PC-3 (cell line): Measurements from ENCODE around the gene TRAPPC10. TPM values are rescaled to one million over a fixed set of nuclear protein-coding genes. Genes with fewer than 3 reads are reported as not detected.
"Not testable (repeated sequence)": the region's sequence is repeated elsewhere in the genome, so short reads cannot be mapped to it uniquely, and the experiment has no call there.

Experiments
- ATAC-seq: fragments of 200-7000 bp; cut with Tn5 transposase; 2 replicates; pipeline ENCODE4 v1.9.1; 2020; ENCODE audit warnings: mild to moderate bottlenecking, moderate library complexity
- BruUV-seq: library from RNA; stranded (reverse); fragments of 400-500 nt; replicated peaks from 2 replicates; lab custom pipeline; 2021; lab: Mats Ljungman, UMichigan
- CTCF ChIA-PET: fragments of 300-600 bp; sonication (Branson Sonifier 250); formaldehyde crosslinking; loops from one replicate; lab custom pipeline; 2022; ENCODE audit warnings: antibody characterized with exemption; lab: Charles Lee
- POLR2A ChIA-PET: fragments of 300-600 bp; sonication (Branson Sonifier 250); formaldehyde crosslinking; loops from one replicate; lab custom pipeline; 2022; ENCODE audit warnings: antibody characterized with exemption; ENCODE audit not compliant: unreplicated experiment; lab: Charles Lee
- DNase-seq: peaks from one replicate; pipeline ENCODE4 v3.0.0-alpha.2; 2015
- H2AFZ ChIP-seq: fragments of 300-600 bp; sonication (generic); 2 replicates; pipeline ENCODE4 v1.6.0; 2016; ENCODE audit warnings: antibody characterized with exemption, low read length
- H3F3A ChIP-seq: fragments of 300-600 bp; sonication (generic); one replicate; pipeline ENCODE4 v1.6.0; 2017; ENCODE audit warnings: antibody characterized with exemption, low read length, control low read depth, mild to moderate bottlenecking; ENCODE audit not compliant: unreplicated experiment
- H3K27ac ChIP-seq: fragments of 300-600 bp; sonication (generic); 2 replicates; pipeline ENCODE4 v1.5.1; 2016; ENCODE audit warnings: mild to moderate bottlenecking, low read length
- H3K27me3 ChIP-seq: fragments of 300-600 bp; sonication (generic); 2 replicates; pipeline ENCODE4 v1.6.1; 2016; ENCODE audit warnings: low read length, mixed read lengths
- H3K36me3 ChIP-seq: fragments of 300-600 bp; sonication (generic); 2 replicates; pipeline ENCODE4 v1.6.1; 2016; ENCODE audit warnings: low read depth, mixed run types, low read length, mixed read lengths
- H3K4me1 ChIP-seq: fragments of 300-600 bp; sonication (generic); 2 replicates; pipeline ENCODE4 v1.5.1; 2016; ENCODE audit warnings: low read length; ENCODE audit not compliant: insufficient read depth
- H3K4me2 ChIP-seq: fragments of 300-600 bp; sonication (generic); 2 replicates; pipeline ENCODE4 v1.6.0; 2016; ENCODE audit warnings: low read length
- H3K4me3 ChIP-seq: fragments of 300-600 bp; sonication (generic); 2 replicates; pipeline ENCODE4 v1.5.1; 2016; ENCODE audit warnings: mild to moderate bottlenecking, low read length, mixed read lengths
- H3K79me2 ChIP-seq: fragments of 300-600 bp; sonication (generic); 2 replicates; pipeline ENCODE4 v1.6.1; 2017; ENCODE audit warnings: low read length, mixed read lengths
- H3K9ac ChIP-seq: fragments of 300-600 bp; sonication (generic); 2 replicates; pipeline ENCODE4 v1.6.0; 2016; ENCODE audit warnings: mild to moderate bottlenecking, low read length
- H3K9me2 ChIP-seq: fragments of 300-600 bp; sonication (generic); replicated peaks from 2 replicates; pipeline ENCODE4 v1.6.1; 2016; ENCODE audit warnings: mixed run types, low read length, mixed read lengths
- H3K9me3 ChIP-seq: fragments of 300-600 bp; sonication (generic); 2 replicates; pipeline ENCODE4 v1.6.1; 2016; ENCODE audit warnings: low read length, mixed read lengths
- H4K20me1 ChIP-seq: fragments of 300-600 bp; sonication (generic); 2 replicates; pipeline ENCODE4 v1.6.1; 2016; ENCODE audit warnings: low read length, mixed read lengths
- intact Hi-C: fragments of 100-400 bp; cut with micrococcal nuclease; formaldehyde crosslinking; loops from 2 replicates; pipeline ENCODE4 v1.9.0; 2023
- total RNA-seq: library from RNA; depleted of rRNA; stranded (reverse); fragments of >200 nt; gene quantifications from 2 replicates; pipeline ENCODE4 v1.2.3, GENCODE V29; 2014

The TRAPPC10 gene
- total RNA-seq, 1 experiment from 2014 or later = 31.4 TPM

- POLR2A ChIA-PET, H4K20me1 ChIP-seq: not testable (repeated sequence)
These were observed 122.6 kb downstream of the TRAPPC10 start for GRCh38 chr21:44134732-44135131.

GRCh38 chr21:44138039-44138438 is 125.9 kb downstream of the TRAPPC10 start:
- H3K9me2 ChIP-seq, H3K4me1 ChIP-seq, H3K36me3 ChIP-seq, POLR2A ChIA-PET, H2AFZ ChIP-seq, CTCF ChIA-PET, intact Hi-C loops, H3F3A ChIP-seq, H3K79me2 ChIP-seq, H3K27me3 ChIP-seq, H3K27ac ChIP-seq, H3K4me3 ChIP-seq, DNase-seq, H3K9me3 ChIP-seq, H3K4me2 ChIP-seq, H4K20me1 ChIP-seq, BruUV-seq, H3K9ac ChIP-seq: not testable (repeated sequence)
- ATAC-seq = peak; percentile 66

More at GRCh38 chr21:44134732-44135131, 122.6 kb downstream of the TRAPPC10 start:
- H2AFZ ChIP-seq, H3K4me1 ChIP-seq, H3K9me2 ChIP-seq, DNase-seq, H3K9me3 ChIP-seq, H3K4me3 ChIP-seq, BruUV-seq, H3K4me2 ChIP-seq, H3K36me3 ChIP-seq, H3K27ac ChIP-seq, H3K9ac ChIP-seq, intact Hi-C loops, H3K27me3 ChIP-seq, CTCF ChIA-PET, H3F3A ChIP-seq, H3K79me2 ChIP-seq, ATAC-seq: not testable (repeated sequence)

- H4K20me1 ChIP-seq, H3K79me2 ChIP-seq, H3F3A ChIP-seq, H3K4me2 ChIP-seq, CTCF ChIA-PET, DNase-seq, ATAC-seq, H3K4me3 ChIP-seq, H3K9ac ChIP-seq, H3K4me1 ChIP-seq, H3K36me3 ChIP-seq, H3K27me3 ChIP-seq, H2AFZ ChIP-seq, POLR2A ChIA-PET, H3K9me3 ChIP-seq, intact Hi-C loops, BruUV-seq, H3K27ac ChIP-seq, H3K9me2 ChIP-seq: not testable (repeated sequence)
These were observed 127.9 kb downstream of the TRAPPC10 start for GRCh38 chr21:44139787-44140551.

- H3K4me2 ChIP-seq, DNase-seq, intact Hi-C loops, H3K9me2 ChIP-seq, POLR2A ChIA-PET, H3K27me3 ChIP-seq, H3K4me3 ChIP-seq, BruUV-seq, H3K4me1 ChIP-seq, H3F3A ChIP-seq, CTCF ChIA-PET, H3K79me2 ChIP-seq, ATAC-seq, H2AFZ ChIP-seq, H3K36me3 ChIP-seq, H3K9me3 ChIP-seq, H3K9ac ChIP-seq, H3K27ac ChIP-seq, H4K20me1 ChIP-seq: not testable (repeated sequence)
These were observed 128.4 kb downstream of the TRAPPC10 start for GRCh38 chr21:44140552-44140932.

- POLR2A ChIA-PET, H3K9ac ChIP-seq, DNase-seq, H3K4me1 ChIP-seq, H3K27ac ChIP-seq, H2AFZ ChIP-seq, H3K4me2 ChIP-seq, H3K4me3 ChIP-seq, H3K79me2 ChIP-seq, H3K27me3 ChIP-seq, CTCF ChIA-PET, H3K9me2 ChIP-seq, H3K9me3 ChIP-seq, H3K36me3 ChIP-seq, H3F3A ChIP-seq, BruUV-seq, ATAC-seq, intact Hi-C loops, H4K20me1 ChIP-seq: not testable (repeated sequence)
These were observed 130.4 kb downstream of the TRAPPC10 start for GRCh38 chr21:44142470-44142869.

GRCh38 chr21:44143380-44143779 is 131.3 kb downstream of the TRAPPC10 start:
- H3F3A ChIP-seq, H3K27me3 ChIP-seq, H3K4me2 ChIP-seq, H3K4me3 ChIP-seq, H3K27ac ChIP-seq, H3K36me3 ChIP-seq, H3K9me3 ChIP-seq, H3K4me1 ChIP-seq, POLR2A ChIA-PET, H3K9ac ChIP-seq, ATAC-seq, H3K79me2 ChIP-seq, H3K9me2 ChIP-seq, intact Hi-C loops, DNase-seq, H2AFZ ChIP-seq, H4K20me1 ChIP-seq, BruUV-seq, CTCF ChIA-PET: not testable (repeated sequence)
